Measurements from ENCODE around the gene PDE4A. TPM values are rescaled to one million over a fixed set of nuclear protein-coding genes. Genes with fewer than 3 reads are reported as not detected.

Gene PDE4A
- total and polyA plus RNA-seq, 2 experiments from 2014 or later: 5.2 to 5.4 TPM

GRCh38 chr19:10450191-10450852 is 30.0 kb downstream of the PDE4A start:
- no peaks in the 10 kb centered on the region for H3K36me3 ChIP-seq (ENCODE audit: insufficient read depth)
- H3K4me2 ChIP-seq: no peak overlapping the region
- H4K20me1 ChIP-seq (replicated peaks; ENCODE audit: insufficient read depth): no peaks in the 10 kb centered on the region
- ATAC-seq: no peak
- H3K4me3 ChIP-seq: no peak overlapping the region
- no peak for DNase-seq (ENCODE audit: low spot score)
- Mint-ChIP-seq H3K9me3 (no peaks in the 10 kb centered on the region), H3K4me3 (no peak overlapping the region; the same call in 2 of the 3 replicates), H3K36me3 (ENCODE audit: low read depth) (no peaks in the 10 kb centered on the region), H3K27me3 (ENCODE audit: insufficient read depth, low read depth, poor library complexity) (peaks cover 22% of the 10 kb centered on the region), H3K27ac (no peak overlapping the region), H3K4me1 (peaks cover 20% of the 10 kb centered on the region)
- H3K79me2 ChIP-seq (replicated peaks; ENCODE audit: insufficient read depth): no peaks in the 10 kb centered on the region
- no peaks in the 10 kb centered on the region for H3K27me3 ChIP-seq (ENCODE audit: insufficient read depth)
- TF ChIP-seq EZH2 (IDR thresholded peaks at IDR 0.05; ENCODE audit: low read depth, unreplicated experiment): no peak
- TF ChIP-seq JUNB (IDR thresholded peaks at IDR 0.05; ENCODE audit: unreplicated experiment): no peak
- TF ChIP-seq CREB1 (CRISPR knock-in tag; IDR thresholded peaks at IDR 0.05; ENCODE audit: low read depth): no peak
- TF ChIP-seq EZH2phosphoT487 (IDR thresholded peaks at IDR 0.05; ENCODE audit: unreplicated experiment): no peak
- no peak for TF ChIP-seq STAT1 (IDR thresholded peaks at IDR 0.05; ENCODE audit: unreplicated experiment)
- no peak overlapping the region for H2AFZ ChIP-seq
- peaks cover 13% of the 10 kb centered on the region for H3K4me1 ChIP-seq (ENCODE audit: insufficient read depth)
- H3K27ac ChIP-seq (ENCODE audit: low read depth): no peak overlapping the region
- H3F3A ChIP-seq (replicated peaks; ENCODE audit: low read depth): no peaks in the 10 kb centered on the region
- no peaks in the 10 kb centered on the region for H3K9me2 ChIP-seq (ENCODE audit: insufficient read depth)

- Histone ChIP-seq H3K4me1 (ENCODE audit: insufficient read depth) (peaks cover 13% of the 10 kb centered on the region), H3K9me2 (ENCODE audit: insufficient read depth) (no peaks in the 10 kb centered on the region), H3K27me3 (ENCODE audit: insufficient read depth) (no peaks in the 10 kb centered on the region), H3K27ac (ENCODE audit: low read depth) (no peak overlapping the region), H3K4me2 (no peak overlapping the region), H3F3A (replicated peaks; ENCODE audit: low read depth) (no peaks in the 10 kb centered on the region), H3K36me3 (ENCODE audit: insufficient read depth) (no peaks in the 10 kb centered on the region), H3K4me3 (no peak overlapping the region), H2AFZ (no peak overlapping the region), H3K79me2 (replicated peaks; ENCODE audit: insufficient read depth) (no peaks in the 10 kb centered on the region), H4K20me1 (replicated peaks; ENCODE audit: insufficient read depth) (no peaks in the 10 kb centered on the region)
- TF ChIP-seq POLR2AphosphoS5 (IDR thresholded peaks at IDR 0.05; ENCODE audit: low read depth): 0 out of 2 replicates have a peak, but pooled peaks have one; percentile 20
- no peak for TF ChIP-seq ZNF331 (CRISPR knock-in tag; IDR thresholded peaks at IDR 0.05; ENCODE audit: low read depth)
- H3K27ac Mint-ChIP-seq: no peak overlapping the region
- DNase-seq (ENCODE audit: low spot score): peak; percentile 95
- no peaks in the 10 kb centered on the region for H3K36me3 Mint-ChIP-seq (ENCODE audit: low read depth)
- H3K4me1 Mint-ChIP-seq: peaks cover 20% of the 10 kb centered on the region
- ATAC-seq: peak; percentile 88
- peaks cover 22% of the 10 kb centered on the region for H3K27me3 Mint-ChIP-seq (ENCODE audit: insufficient read depth, low read depth, poor library complexity)
- H3K9me3 Mint-ChIP-seq: no peaks in the 10 kb centered on the region
- no peak overlapping the region; the same call in 2 of the 3 replicates for H3K4me3 Mint-ChIP-seq
Observed at GRCh38 chr19:10450853-10451609, 30.7 kb downstream of the PDE4A start.

GRCh38 chr19:10452726-10453618 is 32.6 kb downstream of the PDE4A start:
- Mint-ChIP-seq H3K27ac (peak overlapping the region; percentile 57; the same call in 1 of the 2 replicates), H3K36me3 (ENCODE audit: low read depth) (no peaks in the 10 kb centered on the region), H3K27me3 (ENCODE audit: insufficient read depth, low read depth, poor library complexity) (peaks cover 17% of the 10 kb centered on the region), H3K4me3 (no peak overlapping the region; the same call in 2 of the 3 replicates), H3K4me1 (peaks cover 20% of the 10 kb centered on the region), H3K9me3 (no peaks in the 10 kb centered on the region)
- H3K9me2 ChIP-seq (ENCODE audit: insufficient read depth): no peaks in the 10 kb centered on the region
- H4K20me1 ChIP-seq (replicated peaks; ENCODE audit: insufficient read depth): no peaks in the 10 kb centered on the region
- H3K79me2 ChIP-seq (replicated peaks; ENCODE audit: insufficient read depth): no peaks in the 10 kb centered on the region
- no peaks in the 10 kb centered on the region for H3F3A ChIP-seq (replicated peaks; ENCODE audit: low read depth)
- no peak for DNase-seq (ENCODE audit: low spot score)
- no peak overlapping the region for H2AFZ ChIP-seq
- H3K4me3 ChIP-seq: no peak overlapping the region
- H3K36me3 ChIP-seq (ENCODE audit: insufficient read depth): no peaks in the 10 kb centered on the region
- no peak overlapping the region for H3K4me2 ChIP-seq
- no peak overlapping the region for H3K27ac ChIP-seq (ENCODE audit: low read depth)
- ATAC-seq: no peak
- no peaks in the 10 kb centered on the region for H3K27me3 ChIP-seq (ENCODE audit: insufficient read depth)
- H3K4me1 ChIP-seq (ENCODE audit: insufficient read depth): peaks cover 13% of the 10 kb centered on the region
- no peak for TF ChIP-seq POLR2AphosphoS5 (IDR thresholded peaks at IDR 0.05; ENCODE audit: low read depth)
- no peak for TF ChIP-seq JUNB (IDR thresholded peaks at IDR 0.05; ENCODE audit: unreplicated experiment)
- no peak for TF ChIP-seq CREB1 (CRISPR knock-in tag; IDR thresholded peaks at IDR 0.05; ENCODE audit: low read depth)
- TF ChIP-seq ETS1 (IDR thresholded peaks at IDR 0.05): no peak
- TF ChIP-seq REST (IDR thresholded peaks at IDR 0.05; ENCODE audit: unreplicated experiment): no peak
- no peak for TF ChIP-seq NANOG (IDR thresholded peaks at IDR 0.05; ENCODE audit: borderline replicate concordance)

Data from GM23338 (cell line).